ENCODE data around the gene PAEP. TPM values are rescaled to one million over a fixed set of nuclear protein-coding genes. Genes with fewer than 3 reads are reported as not detected.
"Not testable (repeated sequence)": the region's sequence is repeated elsewhere in the genome, so short reads cannot be mapped to it uniquely, and the experiment has no call there.

Gene PAEP
- not detected in 2 replicates for total RNA-seq (2022)
- Bru-seq, nascent RNA, result not detected
- BruChase-seq, experiment 1, labeled RNA remaining after a 6-hour chase, result not detected
- BruChase-seq, experiment 2, labeled RNA remaining after a 2-hour chase, result not detected
- long read RNA-seq, result 0 reads

DNA sequence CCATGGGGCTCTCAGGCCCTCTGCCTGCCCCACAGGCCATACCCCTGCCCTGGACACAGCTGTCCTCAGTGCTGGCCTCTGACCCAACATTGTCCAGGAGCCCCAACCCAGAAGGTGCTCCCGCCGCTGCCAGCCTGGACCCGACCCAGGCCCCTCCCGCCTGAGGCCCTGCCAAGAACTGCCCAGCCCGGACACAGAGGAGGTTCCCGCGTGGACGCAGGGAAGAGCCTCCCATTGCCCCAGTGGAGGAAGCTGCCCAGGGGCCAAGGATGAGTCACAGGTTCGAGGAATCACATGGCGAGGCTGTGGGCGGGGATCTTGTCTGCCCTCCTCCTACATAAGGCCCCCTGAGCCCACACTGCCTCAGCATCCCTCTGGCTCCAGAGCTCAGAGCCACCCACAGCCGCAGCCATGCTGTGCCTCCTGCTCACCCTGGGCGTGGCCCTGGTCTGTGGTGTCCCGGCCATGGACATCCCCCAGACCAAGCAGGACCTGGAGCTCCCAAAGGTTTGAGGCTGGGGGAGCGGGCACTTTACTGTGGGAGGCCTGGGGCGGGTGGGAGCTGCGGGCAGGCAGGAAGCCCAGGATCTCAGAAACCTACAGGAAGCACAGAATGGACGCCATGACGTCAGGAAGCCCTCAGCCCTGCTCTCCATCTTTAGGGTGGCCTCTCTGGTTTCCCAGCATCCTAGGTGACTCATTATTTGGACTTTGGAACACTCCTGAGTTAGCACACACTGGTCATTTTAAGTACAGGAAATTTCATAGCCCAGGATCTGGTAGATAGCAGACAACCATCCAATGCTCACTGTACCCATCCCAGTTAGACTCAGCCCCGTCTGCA is at the start of gene PAEP:
PAEP (plus strand) TSS at position 366 of the 844 bp plus-strand sequence.
- H3K36me3 Mint-ChIP-seq (ENCODE audit: insufficient read depth, unreplicated experiment), result no peaks in the 10 kb centered on the region
- H3K4me3 Mint-ChIP-seq (ENCODE audit: unreplicated experiment), result no peak within 1 kb of the TSS
- ChIA-PET POLR2A (no interaction called here), CTCF (no interaction called here)
- H3K4me1 Mint-ChIP-seq (ENCODE audit: insufficient read depth, unreplicated experiment), result no peaks in the 10 kb centered on the region
- no TSS peak for BruUV-seq (replicated peaks)
- intact Hi-C loops (cut with micrococcal nuclease), result no loop called here
- TF ChIP-seq, protein P1, sequence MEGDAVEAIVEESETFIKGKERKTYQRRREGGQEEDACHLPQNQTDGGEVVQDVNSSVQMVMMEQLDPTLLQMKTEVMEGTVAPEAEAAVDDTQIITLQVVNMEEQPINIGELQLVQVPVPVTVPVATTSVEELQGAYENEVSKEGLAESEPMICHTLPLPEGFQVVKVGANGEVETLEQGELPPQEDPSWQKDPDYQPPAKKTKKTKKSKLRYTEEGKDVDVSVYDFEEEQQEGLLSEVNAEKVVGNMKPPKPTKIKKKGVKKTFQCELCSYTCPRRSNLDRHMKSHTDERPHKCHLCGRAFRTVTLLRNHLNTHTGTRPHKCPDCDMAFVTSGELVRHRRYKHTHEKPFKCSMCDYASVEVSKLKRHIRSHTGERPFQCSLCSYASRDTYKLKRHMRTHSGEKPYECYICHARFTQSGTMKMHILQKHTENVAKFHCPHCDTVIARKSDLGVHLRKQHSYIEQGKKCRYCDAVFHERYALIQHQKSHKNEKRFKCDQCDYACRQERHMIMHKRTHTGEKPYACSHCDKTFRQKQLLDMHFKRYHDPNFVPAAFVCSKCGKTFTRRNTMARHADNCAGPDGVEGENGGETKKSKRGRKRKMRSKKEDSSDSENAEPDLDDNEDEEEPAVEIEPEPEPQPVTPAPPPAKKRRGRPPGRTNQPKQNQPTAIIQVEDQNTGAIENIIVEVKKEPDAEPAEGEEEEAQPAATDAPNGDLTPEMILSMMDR (IDR thresholded peaks at IDR 0.05; ENCODE audit: unreplicated experiment), result no peak
- H3K27ac Mint-ChIP-seq (ENCODE audit: low read depth, unreplicated experiment), result no peak within 1 kb of the TSS
- H3K27me3 Mint-ChIP-seq (ENCODE audit: insufficient read depth, unreplicated experiment), result peaks cover 46% of the 10 kb centered on the region
- peak; percentile 34 for DNase-seq (ENCODE audit: unreplicated experiment)
- H3K9me3 Mint-ChIP-seq (ENCODE audit: unreplicated experiment), result no peaks in the 10 kb centered on the region

DNA sequence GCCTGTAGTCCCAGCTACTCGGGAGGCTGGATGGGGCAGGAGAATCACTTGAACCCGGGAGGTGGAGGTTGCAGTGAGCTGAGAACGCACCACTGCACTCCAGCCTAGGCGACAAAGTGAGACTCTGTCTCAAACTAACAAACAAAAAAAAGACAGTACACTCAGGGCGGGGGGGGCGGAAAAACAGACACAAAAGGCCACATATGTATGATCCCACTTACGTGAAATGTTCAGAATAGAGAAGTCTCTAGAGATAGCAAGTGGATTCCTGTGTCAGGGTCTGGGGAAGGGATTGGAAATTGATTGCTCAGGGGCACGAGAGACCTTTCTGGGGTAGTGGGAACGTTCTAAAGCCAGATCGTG is 49.3 kb upstream of the PAEP start:
- Mint-ChIP-seq H3K4me1 (ENCODE audit: insufficient read depth, unreplicated experiment) (peaks cover 7% of the 10 kb centered on the region), H3K27me3 (ENCODE audit: insufficient read depth, unreplicated experiment) (peaks cover 2% of the 10 kb centered on the region), H3K27ac (ENCODE audit: low read depth, unreplicated experiment) (no peak overlapping the region), H3K4me3 (ENCODE audit: unreplicated experiment) (no peak overlapping the region), H3K9me3 (ENCODE audit: unreplicated experiment) (peaks cover 9% of the 10 kb centered on the region), H3K36me3 (ENCODE audit: insufficient read depth, unreplicated experiment) (no peaks in the 10 kb centered on the region)
- TF ChIP-seq, protein P1 (IDR thresholded peaks at IDR 0.05; ENCODE audit: unreplicated experiment), result no peak
- intact Hi-C loops (cut with micrococcal nuclease), result no loop called here
- no peak for DNase-seq (ENCODE audit: unreplicated experiment)
- CTCF ChIA-PET, result no interaction called here
- no TSS peak for BruUV-seq (replicated peaks)
- POLR2A ChIA-PET, result no interaction called here

DNA sequence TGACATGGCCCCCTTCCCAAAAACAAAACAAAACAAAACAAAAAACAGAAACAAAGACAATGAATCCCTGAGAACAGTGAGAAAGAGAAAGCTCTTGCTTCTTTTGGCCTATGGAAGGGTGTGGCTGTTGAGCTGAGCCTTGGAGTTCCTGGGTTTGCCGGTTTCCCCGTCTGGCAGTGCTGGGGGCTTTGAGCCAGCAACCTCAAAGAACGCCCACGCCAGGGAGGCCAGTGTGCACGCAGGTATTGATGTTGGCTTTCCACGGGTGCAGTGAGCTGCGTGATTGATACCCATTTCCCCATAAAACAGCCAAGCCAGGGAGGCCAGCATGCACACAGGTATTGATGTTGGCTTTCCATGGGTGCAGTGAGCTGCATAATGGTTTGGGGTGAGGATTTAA is 48.7 kb upstream of the PAEP start:
- ChIA-PET POLR2A (no interaction called here), CTCF (no interaction called here)
- BruUV-seq (replicated peaks), result no TSS peak
- Mint-ChIP-seq H3K9me3 (ENCODE audit: unreplicated experiment) (peaks cover 9% of the 10 kb centered on the region), H3K4me1 (ENCODE audit: insufficient read depth, unreplicated experiment) (peaks cover 7% of the 10 kb centered on the region), H3K27me3 (ENCODE audit: insufficient read depth, unreplicated experiment) (peaks cover 9% of the 10 kb centered on the region), H3K27ac (ENCODE audit: low read depth, unreplicated experiment) (peak overlapping the region; percentile 36), H3K36me3 (ENCODE audit: insufficient read depth, unreplicated experiment) (no peaks in the 10 kb centered on the region), H3K4me3 (ENCODE audit: unreplicated experiment) (no peak overlapping the region)
- DNase-seq (ENCODE audit: unreplicated experiment), result no peak
- TF ChIP-seq, protein P1 (IDR thresholded peaks at IDR 0.05; ENCODE audit: unreplicated experiment), result no peak
- intact Hi-C loops (cut with micrococcal nuclease), result no loop called here

DNA sequence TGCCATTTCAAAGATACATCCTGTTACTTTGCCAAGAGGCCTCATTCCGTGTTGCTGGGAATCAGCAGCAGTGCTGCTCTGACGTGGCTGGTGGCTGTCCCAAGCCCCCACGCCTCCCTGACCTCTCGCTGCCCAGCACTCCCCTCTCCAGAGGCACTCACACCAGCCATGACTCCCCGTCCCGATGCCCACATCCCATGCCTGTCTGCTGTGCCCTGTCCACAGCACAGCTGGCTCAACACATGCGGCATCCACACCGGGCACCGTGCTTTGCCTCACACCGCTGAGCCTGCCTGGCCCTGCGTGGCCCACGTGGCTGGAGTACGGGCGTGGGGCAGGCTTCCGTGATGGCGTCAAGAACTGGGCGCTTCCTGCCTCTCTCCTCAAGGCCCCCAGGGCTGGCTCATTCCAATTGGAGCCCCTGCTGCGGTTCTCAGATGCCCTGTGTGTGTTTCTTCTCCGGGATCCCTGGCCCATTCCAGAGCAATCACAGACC is 48.2 kb upstream of the PAEP start:
- BruUV-seq (replicated peaks), result no TSS peak
- Mint-ChIP-seq H3K4me1 (ENCODE audit: insufficient read depth, unreplicated experiment) (peaks cover 7% of the 10 kb centered on the region), H3K27me3 (ENCODE audit: insufficient read depth, unreplicated experiment) (peaks cover 14% of the 10 kb centered on the region), H3K9me3 (ENCODE audit: unreplicated experiment) (peaks cover 9% of the 10 kb centered on the region), H3K4me3 (ENCODE audit: unreplicated experiment) (no peak overlapping the region), H3K36me3 (ENCODE audit: insufficient read depth, unreplicated experiment) (no peaks in the 10 kb centered on the region), H3K27ac (ENCODE audit: low read depth, unreplicated experiment) (peak overlapping the region; percentile 36)
- intact Hi-C loops (cut with micrococcal nuclease), result no loop called here
- TF ChIP-seq, protein P1 (IDR thresholded peaks at IDR 0.05; ENCODE audit: unreplicated experiment), result no peak
- ChIA-PET CTCF (no interaction called here), POLR2A (interaction anchor here (0.7 kb wide), 1 partner anchor 576 kb away, joined by 3 read pairs; no protein-coding TSS in a partner anchor)
- no peak for DNase-seq (ENCODE audit: unreplicated experiment)

DNA sequence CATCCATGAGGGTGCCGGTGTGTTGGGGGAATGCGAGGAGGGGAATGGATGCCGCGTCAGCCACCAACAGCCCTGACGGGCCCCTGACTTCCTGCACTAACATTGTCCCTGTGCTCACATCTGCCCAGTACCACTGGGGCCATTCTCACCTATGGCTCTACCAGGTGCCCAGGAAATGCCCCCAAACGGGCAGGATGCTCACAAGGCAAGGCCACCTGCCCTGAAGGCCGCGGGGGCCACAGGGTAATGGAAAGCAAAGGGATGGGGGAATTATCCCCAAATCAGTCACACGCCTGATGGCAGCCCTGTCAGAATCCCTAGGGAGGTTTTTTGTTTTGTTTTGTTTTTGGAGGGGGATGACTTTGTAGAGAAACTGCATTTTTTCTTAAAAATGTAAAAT is 47.6 kb upstream of the PAEP start:
- H3K4me3 Mint-ChIP-seq (ENCODE audit: unreplicated experiment); H3K36me3 Mint-ChIP-seq (ENCODE audit: insufficient read depth, unreplicated experiment); H3K9me3 Mint-ChIP-seq (ENCODE audit: unreplicated experiment); BruUV-seq (replicated peaks); H3K27ac Mint-ChIP-seq (ENCODE audit: low read depth, unreplicated experiment); H3K4me1 Mint-ChIP-seq (ENCODE audit: insufficient read depth, unreplicated experiment); DNase-seq (ENCODE audit: unreplicated experiment); intact Hi-C loops (cut with micrococcal nuclease): not testable (repeated sequence)
- H3K27me3 Mint-ChIP-seq (ENCODE audit: insufficient read depth, unreplicated experiment), result peaks cover 19% of the 10 kb centered on the region
- ChIA-PET POLR2A (interaction anchor here (0.7 kb wide), 1 partner anchor 576 kb away, joined by 3 read pairs; no protein-coding TSS in a partner anchor), CTCF (interaction anchor here (0.6 kb wide), 1 partner anchor 770 kb away, joined by 3 read pairs; no protein-coding TSS in a partner anchor)
